SIG-M5 treated with dmso at 0.1 percent for 504 hours (cell line): ENCODE measurements around the gene DDX50.
"Not testable (repeated sequence)": the region's sequence is repeated elsewhere in the genome, so short reads cannot be mapped to it uniquely, and the experiment has no call there.

Experiments used
- DNase-seq: peaks from one replicate; lab custom pipeline; 2025; ENCODE audit not compliant: unreplicated experiment; lab: John Stamatoyannopoulos, UW

DDX50 gene

DNA sequence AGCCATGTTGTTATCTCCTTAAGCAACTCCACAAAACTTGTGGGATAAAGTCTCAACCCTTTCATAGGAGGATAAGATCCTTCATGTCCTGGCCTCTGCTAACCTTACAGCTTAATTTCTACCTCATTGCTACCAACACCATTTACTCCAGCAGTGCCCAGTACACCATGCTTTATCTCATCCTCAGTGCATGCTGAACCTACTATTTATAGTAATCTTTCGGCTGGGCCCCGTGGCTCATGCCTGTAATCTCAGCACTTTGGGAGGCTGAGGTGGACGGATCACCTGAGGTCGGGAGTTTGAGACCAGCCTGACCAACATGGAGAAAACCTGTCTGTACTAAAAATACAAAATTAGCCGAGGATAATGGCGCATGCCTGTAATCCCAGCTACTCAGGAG, 78.6 kb downstream of the DDX50 start:
- not testable (repeated sequence) for DNase-seq

DNA sequence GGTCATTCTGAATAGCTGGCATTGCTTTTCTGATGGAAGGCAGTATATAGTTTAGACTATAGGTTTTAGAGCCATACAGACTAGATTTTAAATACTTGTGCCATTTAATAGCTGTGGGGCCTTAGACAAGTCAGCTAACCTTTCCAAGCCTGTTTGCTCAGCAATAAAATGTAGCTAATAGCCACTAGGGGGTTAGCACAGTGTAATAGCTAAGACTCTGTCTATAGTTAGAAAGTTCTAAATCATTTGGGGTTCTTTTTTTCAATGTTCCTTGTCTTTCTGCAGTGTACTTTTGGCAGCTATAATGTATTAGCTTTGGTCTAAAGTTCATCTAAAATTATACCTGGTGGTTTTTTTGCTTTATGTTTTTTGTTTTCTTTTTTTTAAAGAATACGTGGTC, 80.0 kb downstream of the DDX50 start:
- no peak for DNase-seq

- no peak for DNase-seq
These were observed 81.3 kb downstream of the DDX50 start for GRCh38 chr10:68982389-68982788.

- DNase-seq, result no peak
These were observed 86.5 kb downstream of the DDX50 start for GRCh38 chr10:68987611-68988010.

DNA sequence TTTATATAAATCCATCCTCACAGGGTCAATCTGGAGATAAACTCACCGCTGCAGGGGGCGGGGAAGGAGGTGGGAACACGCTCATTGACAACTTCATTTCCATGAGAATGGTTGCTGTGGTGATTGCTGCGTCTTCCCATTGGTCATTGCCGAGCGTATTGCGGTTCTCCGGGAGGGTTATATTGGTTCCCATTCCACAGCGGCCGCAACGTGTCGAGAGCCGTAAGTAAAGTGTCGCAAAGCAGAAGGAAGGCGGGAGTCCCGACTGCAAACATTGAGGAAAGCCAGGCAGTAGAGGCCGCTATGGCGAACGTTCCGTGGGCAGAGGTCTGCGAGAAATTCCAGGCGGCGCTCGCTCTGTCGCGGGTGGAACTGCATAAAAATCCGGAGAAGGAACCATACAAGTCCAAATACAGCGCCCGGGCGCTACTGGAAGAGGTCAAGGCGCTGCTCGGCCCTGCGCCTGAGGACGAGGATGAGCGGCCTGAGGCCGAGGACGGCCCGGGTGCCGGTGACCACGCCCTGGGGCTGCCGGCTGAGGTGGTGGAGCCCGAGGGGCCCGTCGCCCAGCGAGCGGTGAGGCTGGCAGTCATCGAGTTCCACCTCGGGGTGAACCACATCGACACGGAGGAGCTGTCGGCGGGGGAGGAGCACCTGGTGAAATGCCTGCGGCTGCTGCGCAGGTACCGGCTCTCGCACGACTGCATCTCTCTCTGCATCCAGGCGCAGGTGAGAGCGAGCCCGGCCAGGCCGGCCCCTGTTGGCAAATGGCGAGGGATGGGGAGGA, 87.6 kb downstream of the DDX50 start, which contains the start of gene KIFBP:
KIFBP (plus strand) TSS at position 274 of the 787 bp plus-strand sequence; CDS start at position 304, 30 bp downstream.
- DNase-seq, result peak; percentile 96

DNA sequence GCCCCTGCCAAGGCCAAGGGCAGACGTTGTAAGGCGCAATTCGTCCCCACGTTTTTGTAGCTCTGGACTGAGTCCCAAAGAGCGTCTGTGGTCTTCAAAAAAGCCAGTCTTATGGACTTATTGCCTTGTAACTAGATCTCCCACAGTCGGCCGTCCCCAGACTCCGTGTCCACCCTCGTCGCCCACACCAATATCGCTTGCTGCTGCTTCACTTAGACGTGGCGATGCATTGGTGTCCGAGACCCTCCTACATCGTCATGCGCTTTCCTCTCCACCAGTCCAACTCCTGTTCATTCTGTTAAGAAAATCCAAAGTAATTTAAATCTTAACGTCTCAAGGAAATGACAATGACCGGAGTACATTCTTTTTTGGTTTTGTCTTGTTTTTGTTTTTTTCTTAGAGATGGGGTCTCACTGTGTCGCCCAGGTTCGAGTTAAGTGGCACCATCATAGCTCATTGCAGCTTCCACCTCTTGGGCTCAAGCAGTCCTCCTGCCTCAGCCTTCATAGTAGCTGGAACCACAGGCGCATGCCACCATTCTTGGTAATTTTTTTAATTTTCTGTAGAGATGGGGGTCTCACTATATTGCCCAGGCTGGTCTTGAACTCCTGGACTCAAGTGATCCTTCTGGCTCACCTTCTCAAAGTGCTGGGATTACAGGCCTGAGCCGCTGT, 88.3 kb downstream of the DDX50 start:
- no peak for DNase-seq

DNA sequence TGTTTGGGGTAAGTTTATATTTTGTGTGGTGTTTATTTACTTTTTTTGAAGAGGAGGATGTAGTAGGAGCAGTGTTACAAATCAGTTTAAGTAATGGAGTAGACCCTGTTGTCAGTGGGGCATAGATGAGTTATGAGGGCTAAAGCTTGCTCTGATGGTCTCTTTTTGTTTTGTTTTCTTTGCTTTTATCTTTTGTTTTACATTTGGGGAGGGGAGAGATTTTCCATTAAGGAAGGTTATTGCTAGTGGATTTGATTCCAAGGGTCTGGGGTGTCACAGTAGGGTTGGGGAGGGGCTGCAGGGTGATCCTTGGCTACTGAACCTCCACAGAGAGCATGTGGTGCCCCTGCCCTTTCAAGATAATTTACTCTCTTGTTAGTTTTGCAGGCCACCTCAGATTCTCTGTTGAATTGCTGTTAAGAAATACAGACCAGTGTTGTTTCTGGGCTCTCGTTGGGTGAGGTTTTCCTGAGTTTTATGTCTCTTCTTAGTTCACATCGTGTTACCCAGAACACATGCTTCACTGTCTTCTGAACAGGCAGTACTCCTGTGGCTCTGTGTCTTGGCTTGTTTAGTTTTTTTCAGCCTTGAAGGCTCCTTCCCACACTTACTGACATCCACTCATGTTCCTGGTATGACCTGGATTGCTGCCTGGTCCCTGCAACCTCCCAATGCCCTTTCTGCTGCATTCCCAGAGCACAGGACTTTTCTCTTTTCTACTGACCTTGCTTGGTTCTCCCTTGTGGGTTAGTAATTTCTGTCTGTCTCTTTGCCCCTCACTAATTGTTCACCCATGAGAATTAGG, 91.7 kb downstream of the DDX50 start:
- no peak for DNase-seq
